Measurements from ENCODE around the gene NEK4.

Gene NEK4

GRCh38 chr3:52811452-52812011 is 40.8 kb upstream of the NEK4 start:
- no peaks in the 10 kb centered on the region for H3K27me3 ChIP-seq (ENCODE audit: insufficient read depth, poor library complexity, severe bottlenecking)
- DNase-seq (ENCODE audit: low read depth in 1 of 2, low spot score in 1 of 2): no peak
- no peak for TF ChIP-seq GABPA (IDR thresholded peaks at IDR 0.05; ENCODE audit: low read depth)
- no peak overlapping the region for H3K4me3 ChIP-seq (replicated peaks; ENCODE audit: insufficient read depth, low read length)
- no peak overlapping the region for H3K27ac ChIP-seq (replicated peaks)

- TF ChIP-seq SPI1 (IDR thresholded peaks at IDR 0.05; ENCODE audit: borderline replicate concordance, low read depth) (no peak), POLR2AphosphoS5 (IDR thresholded peaks at IDR 0.05; ENCODE audit: low read depth) (no peak), GABPA (IDR thresholded peaks at IDR 0.05; ENCODE audit: low read depth) (no peak)
- TF ChIP-seq, protein P1, sequence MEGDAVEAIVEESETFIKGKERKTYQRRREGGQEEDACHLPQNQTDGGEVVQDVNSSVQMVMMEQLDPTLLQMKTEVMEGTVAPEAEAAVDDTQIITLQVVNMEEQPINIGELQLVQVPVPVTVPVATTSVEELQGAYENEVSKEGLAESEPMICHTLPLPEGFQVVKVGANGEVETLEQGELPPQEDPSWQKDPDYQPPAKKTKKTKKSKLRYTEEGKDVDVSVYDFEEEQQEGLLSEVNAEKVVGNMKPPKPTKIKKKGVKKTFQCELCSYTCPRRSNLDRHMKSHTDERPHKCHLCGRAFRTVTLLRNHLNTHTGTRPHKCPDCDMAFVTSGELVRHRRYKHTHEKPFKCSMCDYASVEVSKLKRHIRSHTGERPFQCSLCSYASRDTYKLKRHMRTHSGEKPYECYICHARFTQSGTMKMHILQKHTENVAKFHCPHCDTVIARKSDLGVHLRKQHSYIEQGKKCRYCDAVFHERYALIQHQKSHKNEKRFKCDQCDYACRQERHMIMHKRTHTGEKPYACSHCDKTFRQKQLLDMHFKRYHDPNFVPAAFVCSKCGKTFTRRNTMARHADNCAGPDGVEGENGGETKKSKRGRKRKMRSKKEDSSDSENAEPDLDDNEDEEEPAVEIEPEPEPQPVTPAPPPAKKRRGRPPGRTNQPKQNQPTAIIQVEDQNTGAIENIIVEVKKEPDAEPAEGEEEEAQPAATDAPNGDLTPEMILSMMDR (IDR thresholded peaks at IDR 0.05; ENCODE audit: insufficient read depth, low read length): no peak
- TF ChIP-seq, protein P2, sequence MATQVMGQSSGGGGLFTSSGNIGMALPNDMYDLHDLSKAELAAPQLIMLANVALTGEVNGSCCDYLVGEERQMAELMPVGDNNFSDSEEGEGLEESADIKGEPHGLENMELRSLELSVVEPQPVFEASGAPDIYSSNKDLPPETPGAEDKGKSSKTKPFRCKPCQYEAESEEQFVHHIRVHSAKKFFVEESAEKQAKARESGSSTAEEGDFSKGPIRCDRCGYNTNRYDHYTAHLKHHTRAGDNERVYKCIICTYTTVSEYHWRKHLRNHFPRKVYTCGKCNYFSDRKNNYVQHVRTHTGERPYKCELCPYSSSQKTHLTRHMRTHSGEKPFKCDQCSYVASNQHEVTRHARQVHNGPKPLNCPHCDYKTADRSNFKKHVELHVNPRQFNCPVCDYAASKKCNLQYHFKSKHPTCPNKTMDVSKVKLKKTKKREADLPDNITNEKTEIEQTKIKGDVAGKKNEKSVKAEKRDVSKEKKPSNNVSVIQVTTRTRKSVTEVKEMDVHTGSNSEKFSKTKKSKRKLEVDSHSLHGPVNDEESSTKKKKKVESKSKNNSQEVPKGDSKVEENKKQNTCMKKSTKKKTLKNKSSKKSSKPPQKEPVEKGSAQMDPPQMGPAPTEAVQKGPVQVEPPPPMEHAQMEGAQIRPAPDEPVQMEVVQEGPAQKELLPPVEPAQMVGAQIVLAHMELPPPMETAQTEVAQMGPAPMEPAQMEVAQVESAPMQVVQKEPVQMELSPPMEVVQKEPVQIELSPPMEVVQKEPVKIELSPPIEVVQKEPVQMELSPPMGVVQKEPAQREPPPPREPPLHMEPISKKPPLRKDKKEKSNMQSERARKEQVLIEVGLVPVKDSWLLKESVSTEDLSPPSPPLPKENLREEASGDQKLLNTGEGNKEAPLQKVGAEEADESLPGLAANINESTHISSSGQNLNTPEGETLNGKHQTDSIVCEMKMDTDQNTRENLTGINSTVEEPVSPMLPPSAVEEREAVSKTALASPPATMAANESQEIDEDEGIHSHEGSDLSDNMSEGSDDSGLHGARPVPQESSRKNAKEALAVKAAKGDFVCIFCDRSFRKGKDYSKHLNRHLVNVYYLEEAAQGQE (IDR thresholded peaks at IDR 0.05; ENCODE audit: insufficient replicate concordance, low read depth): no peak
- no peaks in the 10 kb centered on the region for H3K27me3 ChIP-seq (ENCODE audit: insufficient read depth, poor library complexity, severe bottlenecking)
- H3K27ac ChIP-seq (replicated peaks): no peak overlapping the region
- DNase-seq (ENCODE audit: low read depth in 1 of 2, low spot score in 1 of 2): no peak
- no peak overlapping the region for H3K4me3 ChIP-seq (replicated peaks; ENCODE audit: insufficient read depth, low read length)
Measured at GRCh38 chr3:52810923-52811322, 40.2 kb upstream of the NEK4 start.

- no peaks in the 10 kb centered on the region for H3K27me3 ChIP-seq (ENCODE audit: insufficient read depth, poor library complexity, severe bottlenecking)
- TF ChIP-seq, protein P2 (IDR thresholded peaks at IDR 0.05; ENCODE audit: insufficient replicate concordance, low read depth): no peak
- no peak for TF ChIP-seq GABPA (IDR thresholded peaks at IDR 0.05; ENCODE audit: low read depth)
- TF ChIP-seq, protein P1 (IDR thresholded peaks at IDR 0.05; ENCODE audit: insufficient read depth, low read length): no peak
- no peak for TF ChIP-seq SPI1 (IDR thresholded peaks at IDR 0.05; ENCODE audit: borderline replicate concordance, low read depth)
- TF ChIP-seq POLR2AphosphoS5 (IDR thresholded peaks at IDR 0.05; ENCODE audit: low read depth): no peak
- H3K27ac ChIP-seq (replicated peaks): no peak overlapping the region
- DNase-seq (ENCODE audit: low read depth in 1 of 2, low spot score in 1 of 2): no peak
- no peak overlapping the region for H3K4me3 ChIP-seq (replicated peaks; ENCODE audit: insufficient read depth, low read length)
Measured at GRCh38 chr3:52809662-52810377, 39.1 kb upstream of the NEK4 start.

- TF ChIP-seq SPI1 (IDR thresholded peaks at IDR 0.05; ENCODE audit: borderline replicate concordance, low read depth) (no peak), POLR2AphosphoS5 (IDR thresholded peaks at IDR 0.05; ENCODE audit: low read depth) (no peak), GABPA (IDR thresholded peaks at IDR 0.05; ENCODE audit: low read depth) (no peak)
- TF ChIP-seq, protein P1 (IDR thresholded peaks at IDR 0.05; ENCODE audit: insufficient read depth, low read length): no peak
- TF ChIP-seq, protein P2 (IDR thresholded peaks at IDR 0.05; ENCODE audit: insufficient replicate concordance, low read depth): no peak
- DNase-seq (ENCODE audit: low read depth in 1 of 2, low spot score in 1 of 2): no peak
- no peak overlapping the region for H3K4me3 ChIP-seq (replicated peaks; ENCODE audit: insufficient read depth, low read length)
Measured at GRCh38 chr3:52809149-52809548, 38.4 kb upstream of the NEK4 start.

More at GRCh38 chr3:52809149-52809548, 38.4 kb upstream of the NEK4 start:
- Histone ChIP-seq H3K27me3 (ENCODE audit: insufficient read depth, poor library complexity, severe bottlenecking) (no peaks in the 10 kb centered on the region), H3K27ac (replicated peaks) (no peak overlapping the region)

All from HL-60 (cell line).